ENCODE measurements around the gene RAD23B.
"Not testable (repeated sequence)": the region's sequence is repeated elsewhere in the genome, so short reads cannot be mapped to it uniquely, and the experiment has no call there.

RAD23B gene

GRCh38 chr9:107294756-107295155 is 11.7 kb downstream of the RAD23B start:
- no peak for DNase-seq

GRCh38 chr9:107295995-107296394 is 12.9 kb downstream of the RAD23B start:
- DNase-seq = no peak

- not testable (repeated sequence) for DNase-seq
Observed at GRCh38 chr9:107296592-107296991, 13.5 kb downstream of the RAD23B start.

GRCh38 chr9:107299437-107299836 is 16.4 kb downstream of the RAD23B start:
- DNase-seq = no peak

GRCh38 chr9:107306308-107306707 is 23.2 kb downstream of the RAD23B start:
- no peak for DNase-seq

GRCh38 chr9:107307331-107307730 is 24.3 kb downstream of the RAD23B start:
- no peak for DNase-seq

GRCh38 chr9:107308461-107308860 is 25.4 kb downstream of the RAD23B start:
- DNase-seq = no peak

- peak; percentile 28 for DNase-seq
Observed at GRCh38 chr9:107309271-107309670, 26.2 kb downstream of the RAD23B start.

GRCh38 chr9:107312376-107313050 is 29.4 kb downstream of the RAD23B start:
- DNase-seq = peak; percentile 58

GRCh38 chr9:107313555-107314096 is 30.5 kb downstream of the RAD23B start:
- DNase-seq = no peak

GRCh38 chr9:107314763-107315162 is 31.7 kb downstream of the RAD23B start:
- DNase-seq = no peak

- DNase-seq = no peak
Observed at GRCh38 chr9:107316795-107317661, 33.9 kb downstream of the RAD23B start.

GRCh38 chr9:107322643-107323042 is 39.6 kb downstream of the RAD23B start:
- no peak for DNase-seq

GRCh38 chr9:107323836-107324585 is 40.9 kb downstream of the RAD23B start:
- DNase-seq = no peak

GRCh38 chr9:107325842-107326241 is 42.8 kb downstream of the RAD23B start:
- no peak for DNase-seq

GRCh38 chr9:107328510-107328909 is 45.4 kb downstream of the RAD23B start:
- DNase-seq = no peak

GRCh38 chr9:107330420-107330819 is 47.3 kb downstream of the RAD23B start:
- no peak for DNase-seq

GRCh38 chr9:107332883-107333282 is 49.8 kb downstream of the RAD23B start:
- no peak for DNase-seq

GRCh38 chr9:107333363-107333762 is 50.3 kb downstream of the RAD23B start:
- DNase-seq = no peak

GRCh38 chr9:107334103-107334776 is 51.2 kb downstream of the RAD23B start:
- DNase-seq = no peak

- no peak for DNase-seq
Observed at GRCh38 chr9:107335331-107335730, 52.3 kb downstream of the RAD23B start.

GRCh38 chr9:107336718-107337360 is 53.8 kb downstream of the RAD23B start:
- DNase-seq = peak; percentile 67
